ENCODE results near the gene ZFP69. TPM values are rescaled to one million over a fixed set of nuclear protein-coding genes. Genes with fewer than 3 reads are reported as not detected.

The ZFP69 gene
- total RNA-seq, 4 donors from 2014 or later, result 0.13 to 0.41 (median 0.29) TPM; not detected in 1

DNA sequence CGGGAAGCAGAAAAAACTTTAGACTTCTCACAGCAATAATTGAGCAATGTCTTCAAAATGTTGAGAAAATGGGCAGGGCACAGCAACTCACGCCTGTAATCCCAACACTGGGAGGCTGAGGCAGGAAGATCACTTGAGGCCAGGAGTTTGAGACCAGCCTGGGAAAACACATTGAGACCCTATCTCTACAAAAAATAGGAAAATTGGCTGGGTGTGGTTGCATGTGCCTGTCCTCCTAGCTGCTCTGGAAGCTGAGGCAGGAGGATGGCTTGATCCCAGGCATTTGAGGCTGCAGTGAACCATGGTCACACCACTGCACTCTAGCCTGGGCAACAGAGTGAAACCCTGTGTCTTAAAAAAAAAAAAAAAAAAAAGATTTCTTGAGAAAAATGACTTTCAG lies 7.8 kb upstream of the ZFP69 start:
- no peak for TF ChIP-seq POLR2A (IDR thresholded peaks at IDR 0.05)
- TF ChIP-seq, protein P1, sequence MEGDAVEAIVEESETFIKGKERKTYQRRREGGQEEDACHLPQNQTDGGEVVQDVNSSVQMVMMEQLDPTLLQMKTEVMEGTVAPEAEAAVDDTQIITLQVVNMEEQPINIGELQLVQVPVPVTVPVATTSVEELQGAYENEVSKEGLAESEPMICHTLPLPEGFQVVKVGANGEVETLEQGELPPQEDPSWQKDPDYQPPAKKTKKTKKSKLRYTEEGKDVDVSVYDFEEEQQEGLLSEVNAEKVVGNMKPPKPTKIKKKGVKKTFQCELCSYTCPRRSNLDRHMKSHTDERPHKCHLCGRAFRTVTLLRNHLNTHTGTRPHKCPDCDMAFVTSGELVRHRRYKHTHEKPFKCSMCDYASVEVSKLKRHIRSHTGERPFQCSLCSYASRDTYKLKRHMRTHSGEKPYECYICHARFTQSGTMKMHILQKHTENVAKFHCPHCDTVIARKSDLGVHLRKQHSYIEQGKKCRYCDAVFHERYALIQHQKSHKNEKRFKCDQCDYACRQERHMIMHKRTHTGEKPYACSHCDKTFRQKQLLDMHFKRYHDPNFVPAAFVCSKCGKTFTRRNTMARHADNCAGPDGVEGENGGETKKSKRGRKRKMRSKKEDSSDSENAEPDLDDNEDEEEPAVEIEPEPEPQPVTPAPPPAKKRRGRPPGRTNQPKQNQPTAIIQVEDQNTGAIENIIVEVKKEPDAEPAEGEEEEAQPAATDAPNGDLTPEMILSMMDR (IDR thresholded peaks at IDR 0.05 in 4 of 5, conservative IDR thresholded peaks at IDR 0.05 in 1 of 5), result no peak
- Histone ChIP-seq H3K36me3 (no peaks in the 10 kb centered on the region), H3K27ac (no peak overlapping the region), H3K9me3 (peaks cover 0 to 42% (median 3%) of the 10 kb centered on the region in 3 donors), H3K4me1 (no peaks in the 10 kb centered on the region), H3K4me3 (no peak overlapping the region), H3K27me3 (peaks cover 0 to under 1% (median 0%) of the 10 kb centered on the region in 3 donors)
- DNase-seq, result no peak
- intact Hi-C loops (cut with DNase I; ENCODE audit: low total_unique reads), result no loop called here
- ATAC-seq, result no peak
- in situ Hi-C loops (cut with MboI; ENCODE audit: low sequenced_read_pairs in 4 of 4), result no loop called here

DNA sequence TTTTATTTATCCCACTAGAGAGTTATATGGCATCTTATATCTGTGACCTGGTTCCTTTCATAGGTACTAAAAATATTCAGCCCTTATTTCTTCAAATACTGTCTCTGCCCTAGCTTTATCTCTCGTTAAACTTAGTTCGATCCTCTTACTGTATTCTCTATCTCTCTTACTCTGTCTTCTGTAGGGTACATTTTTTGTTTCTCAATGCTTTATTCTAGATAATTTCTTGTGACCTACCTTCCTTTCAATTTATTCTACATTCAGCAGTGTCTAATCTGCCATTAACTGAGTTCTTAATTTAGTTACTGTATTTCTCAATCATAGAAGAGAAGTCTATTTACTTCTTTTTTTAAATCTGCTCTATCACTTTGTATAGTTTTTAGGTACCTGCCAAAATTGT lies 1.8 kb upstream of the ZFP69 start:
- Histone ChIP-seq H3K9me3 (peaks cover 0 to 18% (median 0%) of the 10 kb centered on the region in 3 donors), H3K36me3 (no peaks in the 10 kb centered on the region), H3K4me3 (peak overlapping the region in 1 of 4 donors; percentile 1), H3K27ac (no peak overlapping the region), H3K4me1 (peaks cover 4 to 8% of the 10 kb centered on the region in 2 donors), H3K27me3 (peaks cover 0 to 18% (median 3%) of the 10 kb centered on the region in 3 donors)
- intact Hi-C loops (cut with DNase I; ENCODE audit: low total_unique reads), result no loop called here
- DNase-seq (no peak), ATAC-seq (no peak)
- in situ Hi-C loops (cut with MboI; ENCODE audit: low sequenced_read_pairs in 4 of 4), result no loop called here
- TF ChIP-seq, protein P1 (IDR thresholded peaks at IDR 0.05 in 4 of 5, conservative IDR thresholded peaks at IDR 0.05 in 1 of 5), result no peak
- no peak for TF ChIP-seq POLR2A (IDR thresholded peaks at IDR 0.05)

DNA sequence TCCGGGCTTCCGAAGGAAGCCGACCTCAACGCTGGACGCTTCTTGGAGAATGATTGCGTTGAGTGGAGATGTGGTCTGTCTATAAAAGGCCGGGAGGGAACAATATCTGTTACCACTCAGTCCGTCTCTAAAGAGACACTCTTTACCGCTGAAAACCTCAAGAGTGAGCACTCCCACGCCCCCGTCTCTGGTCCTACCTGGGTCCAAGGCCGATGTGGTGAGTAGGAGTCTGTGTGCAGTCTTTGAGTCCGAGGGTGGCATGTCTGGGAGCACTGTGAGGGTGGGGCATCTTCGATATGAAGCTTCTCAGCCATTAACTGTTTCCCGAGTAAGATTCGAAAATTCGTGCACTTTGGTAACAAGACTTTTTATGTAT lies 576 bp downstream of the ZFP69 start:
- DNase-seq, result no peak

DNA sequence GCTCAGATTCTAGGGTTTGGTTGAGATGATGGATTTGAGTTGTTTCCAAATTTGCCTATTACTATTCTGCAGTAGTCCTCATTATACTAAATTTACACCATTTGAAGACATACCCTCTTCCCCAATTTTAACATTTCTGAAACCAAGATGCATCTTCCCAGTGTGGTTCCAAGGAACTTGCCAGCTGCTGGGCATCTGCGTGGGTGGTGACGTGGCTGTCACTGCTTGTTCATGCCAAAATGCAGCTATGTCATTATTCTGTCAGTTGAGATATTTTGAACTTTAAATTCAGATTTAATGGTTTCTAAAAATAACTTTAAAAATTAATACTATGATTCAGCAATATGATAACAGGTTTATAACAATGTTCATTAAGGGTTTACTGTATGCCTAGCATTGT lies 1.2 kb downstream of the ZFP69 start:
- H3K4me1 ChIP-seq, result peaks cover 4 to 8% of the 10 kb centered on the region in 2 donors
- no peak for ATAC-seq
- H3K4me3 ChIP-seq, result peak overlapping the region in 2 of 4 donors; percentile 51 to 81
- H3K36me3 ChIP-seq, result no peaks in the 10 kb centered on the region
- no peak for DNase-seq
- peaks cover 0 to 14% (median 0%) of the 10 kb centered on the region in 3 donors for H3K9me3 ChIP-seq
- peaks cover 0 to 18% (median 3%) of the 10 kb centered on the region in 3 donors for H3K27me3 ChIP-seq
- intact Hi-C loops (cut with DNase I; ENCODE audit: low total_unique reads), result no loop called here
- in situ Hi-C loops (cut with MboI; ENCODE audit: low sequenced_read_pairs in 4 of 4), result no loop called here
- TF ChIP-seq POLR2A (IDR thresholded peaks at IDR 0.05), result no peak
- TF ChIP-seq, protein P1 (IDR thresholded peaks at IDR 0.05 in 4 of 5, conservative IDR thresholded peaks at IDR 0.05 in 1 of 5), result no peak
- no peak overlapping the region for H3K27ac ChIP-seq

More for the DNA sequence above, 576 bp downstream of the ZFP69 start:
- ATAC-seq, result no peak
- intact Hi-C loops (cut with DNase I; ENCODE audit: low total_unique reads), result no loop called here
- peaks cover 0 to 18% (median 3%) of the 10 kb centered on the region in 3 donors for H3K27me3 ChIP-seq
- no peak overlapping the region for H3K27ac ChIP-seq
- H3K36me3 ChIP-seq, result no peaks in the 10 kb centered on the region
- in situ Hi-C loops (cut with MboI; ENCODE audit: low sequenced_read_pairs in 4 of 4), result no loop called here
- TF ChIP-seq, protein P1 (IDR thresholded peaks at IDR 0.05 in 4 of 5, conservative IDR thresholded peaks at IDR 0.05 in 1 of 5), result no peak
- TF ChIP-seq POLR2A (IDR thresholded peaks at IDR 0.05), result no peak
- peaks cover 4 to 8% of the 10 kb centered on the region in 2 donors for H3K4me1 ChIP-seq
- peak overlapping the region; percentile 51 to 81 (median 64) for H3K4me3 ChIP-seq
- peaks cover 0 to 18% (median 0%) of the 10 kb centered on the region in 3 donors for H3K9me3 ChIP-seq

DNA sequence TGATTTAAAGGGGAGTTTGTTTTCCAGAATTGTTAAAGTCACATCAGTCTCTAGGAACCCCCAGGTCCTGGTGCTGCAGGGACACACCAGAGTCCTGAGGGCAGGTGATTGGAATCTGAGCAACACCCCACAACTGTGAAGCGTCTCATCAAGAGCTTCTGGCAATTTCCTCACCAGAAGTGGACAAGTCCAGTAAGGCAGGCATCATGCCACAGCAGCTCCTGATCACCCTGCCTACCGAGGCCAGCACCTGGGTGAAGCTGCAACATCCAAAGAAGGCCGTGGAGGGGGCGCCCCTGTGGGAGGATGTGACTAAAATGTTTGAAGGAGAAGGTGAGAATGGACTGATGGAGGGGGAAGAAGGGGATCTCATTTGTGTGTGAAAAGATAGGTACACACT lies 2.1 kb downstream of the ZFP69 start:
- in situ Hi-C loops (cut with MboI; ENCODE audit: low sequenced_read_pairs in 4 of 4), result no loop called here
- H3K4me1 ChIP-seq, result peaks cover 4 to 8% of the 10 kb centered on the region in 2 donors
- H3K27me3 ChIP-seq, result peaks cover 0 to 18% (median 3%) of the 10 kb centered on the region in 3 donors
- no peaks in the 10 kb centered on the region for H3K36me3 ChIP-seq
- intact Hi-C loops (cut with DNase I; ENCODE audit: low total_unique reads), result no loop called here
- TF ChIP-seq, protein P1 (IDR thresholded peaks at IDR 0.05 in 4 of 5, conservative IDR thresholded peaks at IDR 0.05 in 1 of 5), result no peak
- TF ChIP-seq POLR2A (IDR thresholded peaks at IDR 0.05), result no peak
- H3K4me3 ChIP-seq, result no peak overlapping the region
- peaks cover 0 to 12% (median 0%) of the 10 kb centered on the region in 3 donors for H3K9me3 ChIP-seq
- ATAC-seq (no peak), DNase-seq (no peak)
- no peak overlapping the region for H3K27ac ChIP-seq

All from gastrocnemius medialis (tissue), 4 donors.